GM23338 (cell line): ENCODE measurements around the gene SMU1. TPM values are rescaled to one million over a fixed set of nuclear protein-coding genes. Genes with fewer than 3 reads are reported as not detected.

Experiments used
- ATAC-seq: fragments of 200-7000 bp; cut with Tn5 transposase; 3 replicates; pipeline ENCODE4 v1.9.1; 2020
- DNase-seq: peaks from one replicate; pipeline ENCODE4 v3.0.0-alpha.2; 2015; ENCODE audit warnings: low spot score
- H2AFZ ChIP-seq: fragments of 200-600 bp; sonication (generic); 2 replicates; pipeline ENCODE4 v1.8.0; 2016; ENCODE audit warnings: antibody characterized with exemption, mild to moderate bottlenecking, moderate library complexity
- H3F3A ChIP-seq: fragments of 200-600 bp; sonication (generic); replicated peaks from 2 replicates; pipeline ENCODE4 v1.8.0; 2017; ENCODE audit warnings: antibody characterized with exemption, mixed run types, low read depth
- H3K27ac ChIP-seq: fragments of 200-600 bp; sonication (generic); 2 replicates; pipeline ENCODE4 v1.6.1; 2016; ENCODE audit warnings: low read depth
- H3K27me3 ChIP-seq: fragments of 200-600 bp; sonication (generic); 2 replicates; pipeline ENCODE4 v1.8.0; 2016; ENCODE audit warnings: mild to moderate bottlenecking, mixed run types, moderate library complexity; ENCODE audit not compliant: insufficient read depth
- H3K36me3 ChIP-seq: fragments of 200-600 bp; sonication (generic); 2 replicates; pipeline ENCODE4 v1.8.0; 2016; ENCODE audit warnings: mild to moderate bottlenecking; ENCODE audit not compliant: insufficient read depth
- H3K4me1 ChIP-seq: fragments of 200-600 bp; sonication (generic); 2 replicates; pipeline ENCODE4 v1.8.0; 2016; ENCODE audit warnings: mild to moderate bottlenecking, moderate library complexity; ENCODE audit not compliant: insufficient read depth
- H3K4me2 ChIP-seq: fragments of 200-600 bp; sonication (generic); 2 replicates; pipeline ENCODE4 v1.7.1; 2017; ENCODE audit warnings: mixed run types
- H3K4me3 ChIP-seq: fragments of 200-600 bp; sonication (generic); 2 replicates; pipeline ENCODE4 v1.6.1; 2016; ENCODE audit warnings: mixed run types
- H3K79me2 ChIP-seq: fragments of 200-600 bp; sonication (generic); replicated peaks from 2 replicates; pipeline ENCODE4 v1.8.0; 2017; ENCODE audit warnings: mild to moderate bottlenecking; ENCODE audit not compliant: insufficient read depth
- H3K9me2 ChIP-seq: fragments of 200-600 bp; sonication (generic); 2 replicates; pipeline ENCODE4 v1.8.0; 2017; ENCODE audit not compliant: insufficient read depth
- H4K20me1 ChIP-seq: fragments of 200-600 bp; sonication (generic); replicated peaks from 2 replicates; pipeline ENCODE4 v1.8.0; 2017; ENCODE audit warnings: mild to moderate bottlenecking; ENCODE audit not compliant: insufficient read depth
- H3K27ac Mint-ChIP-seq: 2 replicates; pipeline ENCODE4 v1.8.0; 2020; ENCODE audit warnings: inconsistent platforms, mild to moderate bottlenecking, moderate library complexity, mixed read lengths
- H3K27me3 Mint-ChIP-seq: 3 replicates; pipeline ENCODE4 v1.8.0; 2022; ENCODE audit warnings: low read depth, mild to moderate bottlenecking, moderate library complexity, mixed read lengths, inconsistent platforms; ENCODE audit not compliant: insufficient read depth, poor library complexity
- H3K36me3 Mint-ChIP-seq: 3 replicates; pipeline ENCODE4 v1.8.0; 2021; ENCODE audit warnings: low read depth, mild to moderate bottlenecking, inconsistent platforms, moderate library complexity, mixed read lengths
- H3K4me1 Mint-ChIP-seq: 3 replicates; pipeline ENCODE4 v1.8.0; 2020; ENCODE audit warnings: mild to moderate bottlenecking, inconsistent platforms, mixed read lengths
- H3K4me3 Mint-ChIP-seq: 3 replicates; pipeline ENCODE4 v1.8.0; 2021; ENCODE audit warnings: moderate library complexity, mild to moderate bottlenecking, inconsistent platforms, mixed read lengths
- H3K9me3 Mint-ChIP-seq: 3 replicates; pipeline ENCODE4 v1.8.0; 2020; ENCODE audit warnings: moderate library complexity, mild to moderate bottlenecking, inconsistent platforms, mixed read lengths
- CREB1 ChIP-seq: fragments of 250-450 bp; sonication (Bioruptor Pico); IDR thresholded peaks from 2 replicates; pipeline ENCODE4 v1.5.0; 2020; ENCODE audit warnings: low read depth, mild to moderate bottlenecking, moderate library complexity
- CTCF ChIP-seq, 2 experiments: fragments of 200-600 bp in 1 of 2; sonication (generic) in 1 of 2; conservative IDR thresholded peaks; 2 replicates each; pipeline versions ENCODE4 v1.5.1 to v1.6.1; 2016 to 2017; ENCODE audit warnings: antibody characterized with exemption in 2 of 2, low read depth in 2 of 2, mild to moderate bottlenecking in 2 of 2, moderate library complexity in 1 of 2
- EZH2 ChIP-seq: fragments of 200-600 bp; sonication (generic); IDR thresholded peaks from one replicate; pipeline ENCODE4 v1.8.0; 2017; ENCODE audit warnings: antibody characterized with exemption, mild to moderate bottlenecking, low read depth; ENCODE audit not compliant: unreplicated experiment
- EZH2phosphoT487 ChIP-seq: fragments of 200-600 bp; sonication (generic); IDR thresholded peaks from one replicate; pipeline ENCODE4 v1.8.1; 2018; ENCODE audit warnings: antibody characterized with exemption; ENCODE audit not compliant: unreplicated experiment
- JUNB ChIP-seq: IDR thresholded peaks from one replicate; pipeline ENCODE4 v1.6.1; 2016; ENCODE audit warnings: antibody characterized with exemption; ENCODE audit not compliant: unreplicated experiment
- NANOG ChIP-seq: IDR thresholded peaks from 2 replicates; pipeline ENCODE4 v1.6.1; 2016; ENCODE audit warnings: antibody characterized with exemption, borderline replicate concordance
- POLR2AphosphoS5 ChIP-seq: IDR thresholded peaks from 2 replicates; pipeline ENCODE4 v1.6.1; 2016; ENCODE audit warnings: antibody characterized with exemption, low read depth
- REST ChIP-seq: IDR thresholded peaks from one replicate; pipeline ENCODE4 v1.6.1; 2018; ENCODE audit warnings: antibody characterized with exemption; ENCODE audit not compliant: unreplicated experiment
- STAT1 ChIP-seq: IDR thresholded peaks from one replicate; pipeline ENCODE4 v1.6.1; 2016; ENCODE audit warnings: antibody characterized with exemption; ENCODE audit not compliant: unreplicated experiment
- ZNF114 ChIP-seq: fragments of 250-450 bp; sonication (Bioruptor Pico); IDR thresholded peaks from 2 replicates; pipeline ENCODE4 v1.5.0; 2020; ENCODE audit warnings: mild to moderate bottlenecking, moderate library complexity
- ZNF331 ChIP-seq: fragments of 250-450 bp; sonication (Bioruptor Pico); IDR thresholded peaks from 2 replicates; pipeline ENCODE4 v1.5.0; 2020; ENCODE audit warnings: low read depth, mild to moderate bottlenecking, moderate library complexity
- ZNF462 ChIP-seq: fragments of 250-450 bp; sonication (Bioruptor Pico); IDR thresholded peaks from 2 replicates; pipeline ENCODE4 v1.5.0; 2020; ENCODE audit warnings: mild to moderate bottlenecking, moderate library complexity
- long read RNA-seq: library from polyadenylated mRNA; unstranded; transcript quantifications from one replicate; pipeline ENCODE4 v2.0.0, GENCODE V29; 2020; ENCODE audit not compliant: unreplicated experiment
- polyA plus RNA-seq: library from polyadenylated mRNA; unstranded; fragments of >200 nt; fragmentation: Nextera tagmentation; extraction: Ambion mirVana; gene quantifications from 2 replicates; pipeline ENCODE4 v1.2.1, GENCODE V29; 2016
- total RNA-seq: library from RNA; depleted of rRNA; stranded (reverse); fragments of >200 nt; shearing (Covaris generic); gene quantifications from 2 replicates; pipeline ENCODE4 v1.2.3, GENCODE V29; 2014; rRNA removed

The SMU1 gene
- total RNA-seq: 23.3 and 23.8 TPM in 2 replicates
- polyA plus RNA-seq: 12.8 and 14.3 TPM in 2 replicates
- long read RNA-seq, full-length matches to known transcripts: 29 of 47 reads
- long read RNA-seq, partial matches to known transcripts: 9 of 47 reads
- long read RNA-seq, other reads (novel, unspliced or antisense): 9 of 47 reads

- Histone ChIP-seq H3K4me1 (peaks cover 6% of the 10 kb centered on the region; the same call in 1 of the 2 replicates), H3K27me3 (no peaks in the 10 kb centered on the region), H3K36me3 (peaks cover 20% of the 10 kb centered on the region), H3F3A (0 out of 2 replicates have a peak, but pooled peaks cover 3% of the 10 kb centered on the region), H3K4me2 (peak within 1 kb of the TSS; percentile 100), H3K27ac (peak within 1 kb of the TSS; percentile 46; the same call in 1 of the 2 replicates), H3K9me2 (no peaks in the 10 kb centered on the region), H3K4me3 (peak within 1 kb of the TSS; percentile 92), H2AFZ (peak within 1 kb of the TSS; percentile 73; the same call in 1 of the 2 replicates), H4K20me1 (peaks cover 25% of the 10 kb centered on the region; the same call in 1 of the 2 replicates), H3K79me2 (peaks cover 46% of the 10 kb centered on the region)
- Mint-ChIP-seq H3K4me3 (peak within 1 kb of the TSS; percentile 100), H3K9me3 (no peaks in the 10 kb centered on the region; the same call in 2 of the 3 replicates), H3K4me1 (peaks cover 5% of the 10 kb centered on the region; the same call in 2 of the 3 replicates), H3K36me3 (peaks cover 26% of the 10 kb centered on the region), H3K27ac (peak within 1 kb of the TSS; percentile 100), H3K27me3 (peaks cover 15% of the 10 kb centered on the region)
- ATAC-seq: peak; percentile 97
- peak; percentile 99 for DNase-seq
- TF ChIP-seq EZH2: no peak
- TF ChIP-seq REST: no peak
- no peak for TF ChIP-seq STAT1
- TF ChIP-seq JUNB: no peak
- no peak for TF ChIP-seq EZH2phosphoT487
- TF ChIP-seq ZNF114 (CRISPR knock-in tag): no peak
- no peak for TF ChIP-seq NANOG
- TF ChIP-seq CREB1 (CRISPR knock-in tag): peak; percentile 96
- TF ChIP-seq ZNF462 (CRISPR knock-in tag): no peak
- TF ChIP-seq ZNF331 (CRISPR knock-in tag): peak; percentile 43; the same call in 1 of the 2 replicates
- TF ChIP-seq POLR2AphosphoS5: peak; percentile 87
- no peak for TF ChIP-seq CTCF (conservative IDR thresholded peaks at IDR 0.05; ENCODE audit: low read depth in 2 of 2)
Measured at GRCh38 chr9:33076046-33077004, at the start of gene SMU1. TSS of gene SMU1 (minus strand) at chr9:33076674. CDS start at chr9:33076608, 66 bp downstream.
